Measurements from ENCODE around the gene ENOX1.
"Not testable (repeated sequence)": the region's sequence is repeated elsewhere in the genome, so short reads cannot be mapped to it uniquely, and the experiment has no call there.

ENOX1 gene

GRCh38 chr13:43786766-43787517, at the start of gene ENOX1:
ENOX1 (minus strand) TSS chr13:43786972.
- DNase-seq (ENCODE audit: low read depth in 2 of 2) = no peak

GRCh38 chr13:43835701-43836100, 48.9 kb upstream of the ENOX1 start:
- DNase-seq (ENCODE audit: low read depth in 2 of 2) = no peak

- no peak for DNase-seq (ENCODE audit: low read depth in 2 of 2)
Measured at GRCh38 chr13:43831088-43831487, 44.3 kb upstream of the ENOX1 start.

- no peak for DNase-seq (ENCODE audit: low read depth in 2 of 2)
Measured at GRCh38 chr13:43830497-43830881, 43.7 kb upstream of the ENOX1 start.

- DNase-seq (ENCODE audit: low read depth in 2 of 2) = not testable (repeated sequence)
Measured at GRCh38 chr13:43824656-43825055, 37.9 kb upstream of the ENOX1 start.

- DNase-seq (ENCODE audit: low read depth in 2 of 2) = no peak
Measured at GRCh38 chr13:43822969-43823368, 36.2 kb upstream of the ENOX1 start.

- no peak for DNase-seq (ENCODE audit: low read depth in 2 of 2)
Measured at GRCh38 chr13:43816401-43816889, 29.7 kb upstream of the ENOX1 start.

GRCh38 chr13:43815204-43815603, 28.4 kb upstream of the ENOX1 start:
- no peak for DNase-seq (ENCODE audit: low read depth in 2 of 2)

GRCh38 chr13:43808676-43809075, 21.9 kb upstream of the ENOX1 start:
- DNase-seq (ENCODE audit: low read depth in 2 of 2) = no peak

GRCh38 chr13:43805681-43806128, 18.9 kb upstream of the ENOX1 start:
- DNase-seq (ENCODE audit: low read depth in 2 of 2) = no peak

- no peak for DNase-seq (ENCODE audit: low read depth in 2 of 2)
Measured at GRCh38 chr13:43805071-43805468, 18.3 kb upstream of the ENOX1 start.

- DNase-seq (ENCODE audit: low read depth in 2 of 2) = no peak
Measured at GRCh38 chr13:43804461-43805070, 17.8 kb upstream of the ENOX1 start.

- no peak for DNase-seq (ENCODE audit: low read depth in 2 of 2)
Measured at GRCh38 chr13:43802511-43802910, 15.7 kb upstream of the ENOX1 start.

- no peak for DNase-seq (ENCODE audit: low read depth in 2 of 2)
Measured at GRCh38 chr13:43800828-43801227, 14.1 kb upstream of the ENOX1 start.

- no peak for DNase-seq (ENCODE audit: low read depth in 2 of 2)
Measured at GRCh38 chr13:43799191-43799590, 12.4 kb upstream of the ENOX1 start.

- DNase-seq (ENCODE audit: low read depth in 2 of 2) = no peak
Measured at GRCh38 chr13:43797869-43798268, 11.1 kb upstream of the ENOX1 start.

GRCh38 chr13:43797159-43797558, 10.4 kb upstream of the ENOX1 start:
- no peak for DNase-seq (ENCODE audit: low read depth in 2 of 2)

GRCh38 chr13:43794416-43794815, 7.6 kb upstream of the ENOX1 start:
- DNase-seq (ENCODE audit: low read depth in 2 of 2) = no peak

GRCh38 chr13:43792076-43792881, 5.5 kb upstream of the ENOX1 start:
- DNase-seq (ENCODE audit: low read depth in 2 of 2) = no peak

GRCh38 chr13:43787997-43788396, 1.2 kb upstream of the ENOX1 start:
- DNase-seq (ENCODE audit: low read depth in 2 of 2) = no peak

GRCh38 chr13:43787518-43787891, 733 bp upstream of the ENOX1 start:
- no peak for DNase-seq (ENCODE audit: low read depth in 2 of 2)

- DNase-seq (ENCODE audit: low read depth in 2 of 2) = no peak
Measured at GRCh38 chr13:43786472-43786765, 353 bp downstream of the ENOX1 start.

All from stimulated activated CD8-positive, alpha-beta memory T cell treated with anti-CD3 and anti-CD28 coated beads, Interleukin-2, amount 100 ng/mL, for 1 hour (primary cell).